Measurements from ENCODE around the gene CD300LF. TPM values are rescaled to one million over a fixed set of nuclear protein-coding genes. Genes with fewer than 3 reads are reported as not detected.

The CD300LF gene
- total and polyA plus RNA-seq, 2 experiments from 2014 or later: not detected

- H3K36me3 ChIP-seq (ENCODE audit: insufficient read depth): no peaks in the 10 kb centered on the region
- ATAC-seq: peak; percentile 66
- H3K27ac Mint-ChIP-seq: no peak within 1 kb of the TSS
- H3K79me2 ChIP-seq (replicated peaks; ENCODE audit: insufficient read depth): no peaks in the 10 kb centered on the region
- peak within 1 kb of the TSS; percentile 72; the same call in 1 of the 2 replicates for H3K27ac ChIP-seq (ENCODE audit: low read depth)
- peaks cover 15% of the 10 kb centered on the region; the same call in 1 of the 2 replicates for H3F3A ChIP-seq (replicated peaks; ENCODE audit: low read depth)
- peak within 1 kb of the TSS; percentile 90 for H3K4me2 ChIP-seq
- peak; percentile 84 for DNase-seq (ENCODE audit: low spot score)
- H3K4me1 Mint-ChIP-seq: peaks cover 25% of the 10 kb centered on the region
- no peaks in the 10 kb centered on the region for H4K20me1 ChIP-seq (replicated peaks; ENCODE audit: insufficient read depth)
- H3K4me1 ChIP-seq (ENCODE audit: insufficient read depth): peaks cover 15% of the 10 kb centered on the region
- no peaks in the 10 kb centered on the region for H3K9me2 ChIP-seq (ENCODE audit: insufficient read depth)
- H3K27me3 Mint-ChIP-seq (ENCODE audit: insufficient read depth, low read depth, poor library complexity): peaks cover 24% of the 10 kb centered on the region
- TF ChIP-seq EZH2phosphoT487 (IDR thresholded peaks at IDR 0.05; ENCODE audit: unreplicated experiment) (no peak), NANOG (IDR thresholded peaks at IDR 0.05; ENCODE audit: borderline replicate concordance) (no peak), STAT1 (IDR thresholded peaks at IDR 0.05; ENCODE audit: unreplicated experiment) (no peak), POLR2AphosphoS5 (IDR thresholded peaks at IDR 0.05; ENCODE audit: low read depth) (peak; percentile 64; the same call in 1 of the 2 replicates), CTCF (conservative IDR thresholded peaks at IDR 0.05; ENCODE audit: low read depth in 2 of 2) (peak; percentile 44 to 71), CREB1 (CRISPR knock-in tag; IDR thresholded peaks at IDR 0.05; ENCODE audit: low read depth) (no peak)
- peak within 1 kb of the TSS; percentile 96 for H2AFZ ChIP-seq
- H3K9me3 Mint-ChIP-seq: no peaks in the 10 kb centered on the region
- peak within 1 kb of the TSS; percentile 84 for H3K4me3 ChIP-seq
- H3K27me3 ChIP-seq (ENCODE audit: insufficient read depth): peaks cover 11% of the 10 kb centered on the region; the same call in 1 of the 2 replicates
- no peaks in the 10 kb centered on the region for H3K36me3 Mint-ChIP-seq (ENCODE audit: low read depth)
- peak within 1 kb of the TSS; percentile 83 for H3K4me3 Mint-ChIP-seq
These were observed 24.0 kb upstream of the CD300LF start, which contains the start of gene RAB37 for GRCh38 chr17:74736513-74737298. RAB37 (plus strand) TSS chr17:74737256; CDS start chr17:74737273, 17 bp downstream.

- Histone ChIP-seq H3K4me1 (ENCODE audit: insufficient read depth) (peaks cover 15% of the 10 kb centered on the region), H3K79me2 (replicated peaks; ENCODE audit: insufficient read depth) (no peaks in the 10 kb centered on the region), H3F3A (replicated peaks; ENCODE audit: low read depth) (peaks cover 15% of the 10 kb centered on the region; the same call in 1 of the 2 replicates), H3K27ac (ENCODE audit: low read depth) (no peak overlapping the region), H4K20me1 (replicated peaks; ENCODE audit: insufficient read depth) (no peaks in the 10 kb centered on the region), H2AFZ (no peak overlapping the region), H3K36me3 (ENCODE audit: insufficient read depth) (no peaks in the 10 kb centered on the region), H3K4me3 (no peak overlapping the region), H3K4me2 (no peak overlapping the region), H3K9me2 (ENCODE audit: insufficient read depth) (no peaks in the 10 kb centered on the region), H3K27me3 (ENCODE audit: insufficient read depth) (peaks cover 11% of the 10 kb centered on the region; the same call in 1 of the 2 replicates)
- Mint-ChIP-seq H3K27me3 (ENCODE audit: insufficient read depth, low read depth, poor library complexity) (peaks cover 20% of the 10 kb centered on the region), H3K4me3 (no peak overlapping the region), H3K9me3 (no peaks in the 10 kb centered on the region), H3K4me1 (peaks cover 23% of the 10 kb centered on the region), H3K36me3 (ENCODE audit: low read depth) (no peaks in the 10 kb centered on the region), H3K27ac (no peak overlapping the region)
- ATAC-seq (no peak), DNase-seq (ENCODE audit: low spot score) (no peak)
- no peak for TF ChIP-seq JUNB (IDR thresholded peaks at IDR 0.05; ENCODE audit: unreplicated experiment)
- no peak for TF ChIP-seq STAT1 (IDR thresholded peaks at IDR 0.05; ENCODE audit: unreplicated experiment)
- TF ChIP-seq EZH2phosphoT487 (IDR thresholded peaks at IDR 0.05; ENCODE audit: unreplicated experiment): no peak
- no peak for TF ChIP-seq ETS1 (IDR thresholded peaks at IDR 0.05)
- TF ChIP-seq ZNF462 (CRISPR knock-in tag; IDR thresholded peaks at IDR 0.05): no peak
- TF ChIP-seq EZH2 (IDR thresholded peaks at IDR 0.05; ENCODE audit: low read depth, unreplicated experiment): no peak
- TF ChIP-seq POLR2AphosphoS5 (IDR thresholded peaks at IDR 0.05; ENCODE audit: low read depth): no peak
- no peak for TF ChIP-seq CREB1 (CRISPR knock-in tag; IDR thresholded peaks at IDR 0.05; ENCODE audit: low read depth)
- no peak for TF ChIP-seq NANOG (IDR thresholded peaks at IDR 0.05; ENCODE audit: borderline replicate concordance)
These were observed 21.5 kb upstream of the CD300LF start for GRCh38 chr17:74734256-74734655.

Measured in GM23338 (cell line).